HepG2 (cell line): Measurements from ENCODE around the gene DENND2D. TPM values are rescaled to one million over a fixed set of nuclear protein-coding genes. Genes with fewer than 3 reads are reported as not detected.

Source experiments
- CBX5 ChIP-seq: sonication (generic); formaldehyde crosslinking; IDR thresholded peaks from 2 replicates; pipeline ENCODE4 v1.4.0; 2020; ENCODE audit warnings: missing genetic modification reagents, borderline replicate concordance
- DNMT3B ChIP-seq: conservative IDR thresholded peaks from 2 replicates; pipeline ENCODE4 v1.6.1; 2016; ENCODE audit warnings: missing biosample characterization, control low read depth
- EHMT2 ChIP-seq: fragments of 200-600 bp; sonication (generic); IDR thresholded peaks from 2 replicates; pipeline ENCODE4 v1.7.0; 2017; ENCODE audit warnings: antibody characterized with exemption, low read depth, low read length, borderline replicate concordance
- FLYWCH1 ChIP-seq: sonication (generic); formaldehyde crosslinking; IDR thresholded peaks from 2 replicates; pipeline ENCODE4 v1.8.1; 2023; ENCODE audit warnings: mild to moderate bottlenecking, missing genetic modification reagents
- GTF2F1 ChIP-seq: fragments of 150-350 bp; IDR thresholded peaks from 2 replicates; pipeline ENCODE4 v1.6.1; 2014; ENCODE audit warnings: low read length
- HCFC1 ChIP-seq: fragments of 150-350 bp; IDR thresholded peaks from 2 replicates; pipeline ENCODE4 v1.6.1; 2014; ENCODE audit warnings: low read depth, low read length
- HNRNPH1 ChIP-seq: fragments of 200-400 bp; formaldehyde crosslinking; optimal IDR thresholded peaks from 2 replicates; pipeline ENCODE3; 2017; ENCODE audit warnings: mild to moderate bottlenecking, low read depth, low read length
- ISL2 ChIP-seq: sonication (generic); formaldehyde crosslinking; IDR thresholded peaks from 2 replicates; pipeline ENCODE4 v1.5.0; 2020; ENCODE audit warnings: missing genetic modification reagents
- JUND ChIP-seq: sonication (generic); formaldehyde crosslinking; IDR thresholded peaks from 2 replicates; pipeline ENCODE4 v1.8.0; 2022; ENCODE audit warnings: mild to moderate bottlenecking, missing genetic modification reagents
- NBN ChIP-seq: fragments of 450-650 bp; conservative IDR thresholded peaks from 2 replicates; pipeline ENCODE4 v1.6.1; 2017
- NCOA5 ChIP-seq: sonication (generic); formaldehyde crosslinking; IDR thresholded peaks from 2 replicates; pipeline ENCODE4 v1.4.0; 2020; ENCODE audit warnings: missing genetic modification reagents
- NONO ChIP-seq, 2 experiments: fragments of 450-650 bp in 1 of 2; sonication (generic) in 1 of 2; formaldehyde crosslinking in 1 of 2; IDR thresholded peaks in 1 of 2; conservative IDR thresholded peaks in 1 of 2; 2 replicates each; pipeline versions ENCODE4 v1.6.1 to v1.8.0; 2017 to 2022; ENCODE audit warnings: mild to moderate bottlenecking in 1 of 2, missing genetic modification reagents in 1 of 2, moderate library complexity in 1 of 2
- PAX8 ChIP-seq: sonication (generic); formaldehyde crosslinking; IDR thresholded peaks from 2 replicates; pipeline ENCODE4 v1.8.0; 2022; ENCODE audit warnings: mild to moderate bottlenecking, missing genetic modification reagents, borderline replicate concordance
- PRPF4 ChIP-seq: fragments of 200-400 bp; formaldehyde crosslinking; IDR thresholded peaks from 2 replicates; pipeline ENCODE4 v1.6.1; 2016; ENCODE audit warnings: low read length, low read depth; ENCODE audit not compliant: poor library complexity, severe bottlenecking
- SAP130 ChIP-seq: IDR thresholded peaks from 2 replicates; pipeline ENCODE4 v1.6.1; 2016; ENCODE audit warnings: low read depth
- SMAD9 ChIP-seq: sonication (generic); formaldehyde crosslinking; IDR thresholded peaks from 2 replicates; pipeline ENCODE4 v1.5.1; 2020; ENCODE audit warnings: mild to moderate bottlenecking, missing genetic modification reagents
- SYNCRIP ChIP-seq: fragments of 200-400 bp; formaldehyde crosslinking; IDR thresholded peaks from 2 replicates; pipeline ENCODE4 v1.6.1; 2018; ENCODE audit warnings: mild to moderate bottlenecking, low read depth, low read length; ENCODE audit not compliant: insufficient read depth
- TBP ChIP-seq: sonication (generic); formaldehyde crosslinking; IDR thresholded peaks from 2 replicates; pipeline ENCODE4 v1.5.0; 2020; ENCODE audit warnings: missing genetic modification reagents
- TGIF2 ChIP-seq: IDR thresholded peaks from 2 replicates; pipeline ENCODE4 v1.6.1; 2016; ENCODE audit warnings: control low read depth, missing compliant biosample characterization
- ZFP41 ChIP-seq: sonication (generic); formaldehyde crosslinking; IDR thresholded peaks from 2 replicates; pipeline ENCODE4 v1.4.0; 2020; ENCODE audit warnings: mild to moderate bottlenecking, missing genetic modification reagents, borderline replicate concordance
- ZFP62 ChIP-seq: sonication (generic); formaldehyde crosslinking; IDR thresholded peaks from 2 replicates; pipeline ENCODE4 v1.4.0; 2020; ENCODE audit warnings: missing genetic modification reagents
- ZFX ChIP-seq: sonication (generic); formaldehyde crosslinking; IDR thresholded peaks from 2 replicates; pipeline ENCODE4 v1.4.0; 2020; ENCODE audit warnings: mild to moderate bottlenecking, low read depth, missing genetic modification reagents, moderate library complexity
- ZNF510 ChIP-seq: sonication (generic); formaldehyde crosslinking; IDR thresholded peaks from 2 replicates; pipeline ENCODE4 v1.4.0; 2020; ENCODE audit warnings: low read depth, mild to moderate bottlenecking, missing genetic modification reagents
- ZNF552 ChIP-seq: sonication (generic); formaldehyde crosslinking; IDR thresholded peaks from 2 replicates; pipeline ENCODE4 v1.9.0; 2022; ENCODE audit warnings: missing genetic modification reagents, mild to moderate bottlenecking, borderline replicate concordance
- ZNF556 ChIP-seq: sonication (generic); formaldehyde crosslinking; IDR thresholded peaks from 2 replicates; pipeline ENCODE4 v1.4.0; 2020; ENCODE audit warnings: mild to moderate bottlenecking, missing genetic modification reagents, borderline replicate concordance
- ZNF619 ChIP-seq: sonication (generic); formaldehyde crosslinking; IDR thresholded peaks from 2 replicates; pipeline ENCODE4 v1.4.0; 2020; ENCODE audit warnings: mild to moderate bottlenecking, missing genetic modification reagents
- polyA plus RNA-seq, 8 experiments: library from polyadenylated mRNA; depleted of rRNA in 3 of 8; stranded (reverse) in 7 of 8; unstranded in 1 of 8; fragments of >200 nt; fragmentation: Illumina TruSeq in 4 of 8; extraction: Trizol in 4 of 8; gene quantifications; 2 replicates each; pipeline versions ENCODE4 v1.2.1 to v1.2.3, GENCODE V29; 2011 to 2016; ENCODE audit warnings: low read depth in 4 of 8, missing spikeins in 1 of 8, mixed read lengths in 1 of 8; ENCODE audit not compliant: insufficient read depth in 1 of 8
- total RNA-seq, 5 experiments: library from RNA; depleted of rRNA; stranded (reverse); fragments of >200 nt; fragmentation: Illumina TruSeq; extraction: Trizol; gene quantifications; 2 replicates each; pipeline ENCODE4 v1.2.3, GENCODE V29; 2016; ENCODE audit warnings: low read depth in 1 of 5
- TF ChIP-seq, protein P1 (sequence below): IDR thresholded peaks from 2 replicates; pipeline ENCODE4 v1.6.1; 2016; ENCODE audit warnings: low read depth
- TF ChIP-seq, protein P2 (sequence below): sonication (generic); formaldehyde crosslinking; IDR thresholded peaks from 2 replicates; pipeline ENCODE4 v1.9.0; 2021; ENCODE audit warnings: missing genetic modification reagents, mild to moderate bottlenecking, borderline replicate concordance

The DENND2D gene
- total and polyA plus RNA-seq, 2 of the 13 experiments (the other 11 are each of a cell fraction or from before 2014, with no cell fraction given), result 0.04 TPM; not detected in 1

DNA sequence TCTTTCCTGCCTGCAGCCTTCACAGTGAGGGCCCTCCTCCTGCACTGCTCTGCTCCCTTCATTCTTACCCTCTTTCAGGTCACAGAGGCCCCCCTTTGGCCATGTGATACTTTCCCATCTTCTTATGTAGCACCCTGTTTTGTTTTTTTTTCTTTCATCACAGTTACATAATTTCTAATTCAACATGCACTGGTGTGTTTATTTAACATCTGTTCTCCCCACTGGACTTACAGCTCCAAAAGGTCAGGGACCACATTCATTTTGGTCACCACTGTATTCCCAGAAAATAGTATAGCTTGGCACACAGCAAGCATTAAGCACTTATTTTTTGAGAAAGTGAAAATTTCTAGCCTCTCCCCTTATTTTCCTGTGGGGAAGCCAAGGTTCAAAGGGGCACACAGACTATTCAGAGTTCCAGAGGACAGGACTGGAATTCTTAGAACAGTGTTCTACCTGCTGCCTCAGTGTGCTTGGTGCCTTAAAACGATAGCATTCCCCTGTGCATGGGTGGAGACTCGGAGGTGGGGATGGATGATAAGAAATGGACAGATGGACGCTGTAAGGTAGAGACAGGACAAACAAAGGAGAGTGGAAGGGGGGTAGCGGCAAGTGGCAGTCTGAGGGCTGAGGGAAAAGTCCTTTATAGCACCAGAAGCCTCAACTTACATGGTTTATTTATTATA is 5.3 kb downstream of the DENND2D start (continued):
- TF ChIP-seq TGIF2 (CRISPR knock-in tag), result no peak
- TF ChIP-seq ZNF552 (CRISPR knock-in tag), result no peak
- no peak for TF ChIP-seq PRPF4
- TF ChIP-seq NCOA5 (CRISPR knock-in tag), result no peak
- no peak for TF ChIP-seq ZNF619 (CRISPR knock-in tag)
- no peak for TF ChIP-seq EHMT2
- TF ChIP-seq TBP, result no peak
- TF ChIP-seq PAX8 (CRISPR knock-in tag), result no peak
- TF ChIP-seq ISL2 (CRISPR knock-in tag), result 0 out of 2 replicates have a peak, but pooled peaks have one; percentile 33
- no peak for TF ChIP-seq FLYWCH1 (CRISPR knock-in tag)
- TF ChIP-seq, protein P1, sequence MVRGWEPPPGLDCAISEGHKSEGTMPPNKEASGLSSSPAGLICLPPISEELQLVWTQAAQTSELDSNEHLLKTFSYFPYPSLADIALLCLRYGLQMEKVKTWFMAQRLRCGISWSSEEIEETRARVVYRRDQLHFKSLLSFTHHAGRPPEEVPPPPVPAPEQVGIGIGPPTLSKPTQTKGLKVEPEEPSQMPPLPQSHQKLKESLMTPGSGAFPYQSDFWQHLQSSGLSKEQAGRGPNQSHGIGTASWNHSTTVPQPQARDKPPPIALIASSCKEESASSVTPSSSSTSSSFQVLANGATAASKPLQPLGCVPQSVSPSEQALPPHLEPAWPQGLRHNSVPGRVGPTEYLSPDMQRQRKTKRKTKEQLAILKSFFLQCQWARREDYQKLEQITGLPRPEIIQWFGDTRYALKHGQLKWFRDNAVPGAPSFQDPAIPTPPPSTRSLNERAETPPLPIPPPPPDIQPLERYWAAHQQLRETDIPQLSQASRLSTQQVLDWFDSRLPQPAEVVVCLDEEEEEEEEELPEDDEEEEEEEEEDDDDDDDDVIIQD (CRISPR knock-in tag), result no peak
- TF ChIP-seq JUND (CRISPR knock-in tag), result 0 out of 2 replicates have a peak, but pooled peaks have one; percentile 17
- TF ChIP-seq ZFX (CRISPR knock-in tag), result no peak
- TF ChIP-seq NBN, result no peak
- no peak for TF ChIP-seq HNRNPH1
- no peak for TF ChIP-seq ZFP62 (CRISPR knock-in tag)
- no peak for TF ChIP-seq ZFP41
- TF ChIP-seq ZNF556 (CRISPR knock-in tag), result no peak
- TF ChIP-seq SMAD9 (CRISPR knock-in tag), result no peak
- TF ChIP-seq NONO (IDR thresholded peaks at IDR 0.05), result no peak
- peak; percentile 77 for TF ChIP-seq NONO (CRISPR knock-in tag; conservative IDR thresholded peaks at IDR 0.05)
- no peak for TF ChIP-seq GTF2F1
- TF ChIP-seq DNMT3B, result no peak
- TF ChIP-seq HCFC1, result no peak
- no peak for TF ChIP-seq CBX5 (CRISPR knock-in tag)
- TF ChIP-seq SYNCRIP, result no peak
- peak; percentile 47 for TF ChIP-seq SAP130 (CRISPR knock-in tag)
- TF ChIP-seq, protein P2, sequence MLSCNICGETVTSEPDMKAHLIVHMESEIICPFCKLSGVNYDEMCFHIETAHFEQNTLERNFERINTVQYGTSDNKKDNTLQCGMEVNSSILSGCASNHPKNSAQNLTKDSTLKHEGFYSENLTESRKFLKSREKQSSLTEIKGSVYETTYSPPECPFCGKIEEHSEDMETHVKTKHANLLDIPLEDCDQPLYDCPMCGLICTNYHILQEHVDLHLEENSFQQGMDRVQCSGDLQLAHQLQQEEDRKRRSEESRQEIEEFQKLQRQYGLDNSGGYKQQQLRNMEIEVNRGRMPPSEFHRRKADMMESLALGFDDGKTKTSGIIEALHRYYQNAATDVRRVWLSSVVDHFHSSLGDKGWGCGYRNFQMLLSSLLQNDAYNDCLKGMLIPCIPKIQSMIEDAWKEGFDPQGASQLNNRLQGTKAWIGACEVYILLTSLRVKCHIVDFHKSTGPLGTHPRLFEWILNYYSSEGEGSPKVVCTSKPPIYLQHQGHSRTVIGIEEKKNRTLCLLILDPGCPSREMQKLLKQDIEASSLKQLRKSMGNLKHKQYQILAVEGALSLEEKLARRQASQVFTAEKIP, result no peak
- no peak for TF ChIP-seq ZNF510
